22Rv1 (cell line): ENCODE data around the gene NTN1.

Experiments
- ZFX ChIP-seq: fragments of 450-650 bp; IDR thresholded peaks from 2 replicates; pipeline ENCODE4 v1.6.1; 2017; ENCODE audit warnings: antibody characterized with exemption, borderline replicate concordance
- TF ChIP-seq, protein P1 (sequence below): fragments of 450-650 bp; IDR thresholded peaks from 2 replicates; pipeline ENCODE4 v1.5.1; 2017; ENCODE audit warnings: mild to moderate bottlenecking

DNA sequence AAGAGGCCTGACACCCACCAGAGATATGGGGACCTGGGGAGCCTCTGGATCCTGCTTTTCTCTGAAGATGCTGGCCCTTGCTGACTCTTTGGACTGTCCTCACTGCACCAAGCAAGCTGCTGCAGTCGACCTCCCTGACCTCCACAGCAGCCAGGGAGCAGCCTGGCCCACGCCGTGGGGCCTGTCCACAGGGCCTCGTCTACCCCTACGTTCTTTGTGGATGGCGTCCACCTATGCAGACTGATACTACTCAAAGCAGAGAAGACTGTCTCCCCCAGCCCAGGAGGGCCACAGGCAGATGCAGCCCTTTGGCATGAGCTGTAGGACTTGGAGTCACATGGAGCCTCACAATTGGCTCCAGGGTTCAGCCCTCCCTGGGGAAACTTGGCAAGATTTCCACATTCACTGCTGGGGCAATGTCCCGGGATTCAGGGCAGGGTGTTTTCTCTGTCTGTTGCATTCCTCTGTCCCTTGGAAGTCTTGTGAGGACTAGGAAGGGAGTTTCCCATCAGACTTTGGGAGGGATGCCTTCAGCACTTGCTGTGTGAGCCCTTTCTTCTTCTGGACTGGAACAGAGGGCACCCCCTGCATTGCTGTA, 152.2 kb downstream of the NTN1 start:
- TF ChIP-seq, protein P1, sequence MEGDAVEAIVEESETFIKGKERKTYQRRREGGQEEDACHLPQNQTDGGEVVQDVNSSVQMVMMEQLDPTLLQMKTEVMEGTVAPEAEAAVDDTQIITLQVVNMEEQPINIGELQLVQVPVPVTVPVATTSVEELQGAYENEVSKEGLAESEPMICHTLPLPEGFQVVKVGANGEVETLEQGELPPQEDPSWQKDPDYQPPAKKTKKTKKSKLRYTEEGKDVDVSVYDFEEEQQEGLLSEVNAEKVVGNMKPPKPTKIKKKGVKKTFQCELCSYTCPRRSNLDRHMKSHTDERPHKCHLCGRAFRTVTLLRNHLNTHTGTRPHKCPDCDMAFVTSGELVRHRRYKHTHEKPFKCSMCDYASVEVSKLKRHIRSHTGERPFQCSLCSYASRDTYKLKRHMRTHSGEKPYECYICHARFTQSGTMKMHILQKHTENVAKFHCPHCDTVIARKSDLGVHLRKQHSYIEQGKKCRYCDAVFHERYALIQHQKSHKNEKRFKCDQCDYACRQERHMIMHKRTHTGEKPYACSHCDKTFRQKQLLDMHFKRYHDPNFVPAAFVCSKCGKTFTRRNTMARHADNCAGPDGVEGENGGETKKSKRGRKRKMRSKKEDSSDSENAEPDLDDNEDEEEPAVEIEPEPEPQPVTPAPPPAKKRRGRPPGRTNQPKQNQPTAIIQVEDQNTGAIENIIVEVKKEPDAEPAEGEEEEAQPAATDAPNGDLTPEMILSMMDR = no peak
- no peak for TF ChIP-seq ZFX
